ENCODE results near the gene ATF7IP2. TPM values are rescaled to one million over a fixed set of nuclear protein-coding genes. Genes with fewer than 3 reads are reported as not detected.

Gene ATF7IP2
- total and polyA plus RNA-seq, 10 of the 15 experiments (the other 5 are each of a cell fraction or from before 2014, with no cell fraction given): 24.6 to 82.1 (median 51.9) TPM

GRCh38 chr16:10530685-10531084, 144.8 kb downstream of the ATF7IP2 start:
- ATAC-seq: no peak
- ChIA-PET POLR2A (no interaction called here), CTCF (interaction anchor here (0.6 to 1.1 kb wide), 2 partner anchors 206 to 207 kb away, joined by 3 read pairs; no protein-coding TSS in a partner anchor), RAD21 (ENCODE audit: unreplicated experiment) (interaction anchor here (1.0 kb wide), 1 partner anchor 207 kb away, joined by 3 read pairs; no protein-coding TSS in a partner anchor), SMC1A (ENCODE audit: uncharacterized antibody, unreplicated experiment) (interaction anchor here (1.5 kb wide), 1 partner anchor 16 kb away, joined by 7 read pairs; no protein-coding TSS in a partner anchor)
- WGBS (ENCODE audit: insufficient coverage, insufficient replicate concordance, low lambda C conversion rate, missing lambda C conversion rate): 72% methylated on average over 14 of the region's 14 CpGs
- no TSS peak for BruUV-seq (replicated peaks)
- H3K4me2 ChIP-seq (ENCODE audit: control insufficient read depth, insufficient read depth): no peak overlapping the region
- H3K4me3 ChIP-seq: no peak overlapping the region
- H3K27ac ChIP-seq (ENCODE audit: control insufficient read depth, insufficient read depth): no peak overlapping the region
- no peaks in the 10 kb centered on the region; a peak in 1 of 4 replicates for H3K27me3 ChIP-seq (replicated peaks in 1 of 2; ENCODE audit: control insufficient read depth in 2 of 2, insufficient read depth in 2 of 2, low read length in 1 of 2)
- H2AFZ ChIP-seq (ENCODE audit: control insufficient read depth, low read depth, low read length): no peak overlapping the region
- H4K20me1 ChIP-seq (ENCODE audit: control insufficient read depth, insufficient read depth): no peaks in the 10 kb centered on the region
- no peaks in the 10 kb centered on the region for H3K9me3 ChIP-seq (replicated peaks; ENCODE audit: control insufficient read depth, insufficient read depth, low read length)
- no peaks in the 10 kb centered on the region for H3K36me3 ChIP-seq (ENCODE audit: control insufficient read depth in 2 of 2, insufficient read depth in 2 of 2, low read length in 1 of 2)
- in situ Hi-C loops (cut with MboI) (no loop called here), intact Hi-C loops (cut with micrococcal nuclease; ENCODE audit: unreplicated experiment) (no loop called here)
- no peaks in the 10 kb centered on the region for H3K4me1 ChIP-seq (ENCODE audit: control insufficient read depth, insufficient read depth, low read length)
- no peak for DNase-seq (ENCODE audit: low read depth, low spot score)
- no peak for TF ChIP-seq LARP7 (IDR thresholded peaks at IDR 0.05)
- TF ChIP-seq, protein P1, sequence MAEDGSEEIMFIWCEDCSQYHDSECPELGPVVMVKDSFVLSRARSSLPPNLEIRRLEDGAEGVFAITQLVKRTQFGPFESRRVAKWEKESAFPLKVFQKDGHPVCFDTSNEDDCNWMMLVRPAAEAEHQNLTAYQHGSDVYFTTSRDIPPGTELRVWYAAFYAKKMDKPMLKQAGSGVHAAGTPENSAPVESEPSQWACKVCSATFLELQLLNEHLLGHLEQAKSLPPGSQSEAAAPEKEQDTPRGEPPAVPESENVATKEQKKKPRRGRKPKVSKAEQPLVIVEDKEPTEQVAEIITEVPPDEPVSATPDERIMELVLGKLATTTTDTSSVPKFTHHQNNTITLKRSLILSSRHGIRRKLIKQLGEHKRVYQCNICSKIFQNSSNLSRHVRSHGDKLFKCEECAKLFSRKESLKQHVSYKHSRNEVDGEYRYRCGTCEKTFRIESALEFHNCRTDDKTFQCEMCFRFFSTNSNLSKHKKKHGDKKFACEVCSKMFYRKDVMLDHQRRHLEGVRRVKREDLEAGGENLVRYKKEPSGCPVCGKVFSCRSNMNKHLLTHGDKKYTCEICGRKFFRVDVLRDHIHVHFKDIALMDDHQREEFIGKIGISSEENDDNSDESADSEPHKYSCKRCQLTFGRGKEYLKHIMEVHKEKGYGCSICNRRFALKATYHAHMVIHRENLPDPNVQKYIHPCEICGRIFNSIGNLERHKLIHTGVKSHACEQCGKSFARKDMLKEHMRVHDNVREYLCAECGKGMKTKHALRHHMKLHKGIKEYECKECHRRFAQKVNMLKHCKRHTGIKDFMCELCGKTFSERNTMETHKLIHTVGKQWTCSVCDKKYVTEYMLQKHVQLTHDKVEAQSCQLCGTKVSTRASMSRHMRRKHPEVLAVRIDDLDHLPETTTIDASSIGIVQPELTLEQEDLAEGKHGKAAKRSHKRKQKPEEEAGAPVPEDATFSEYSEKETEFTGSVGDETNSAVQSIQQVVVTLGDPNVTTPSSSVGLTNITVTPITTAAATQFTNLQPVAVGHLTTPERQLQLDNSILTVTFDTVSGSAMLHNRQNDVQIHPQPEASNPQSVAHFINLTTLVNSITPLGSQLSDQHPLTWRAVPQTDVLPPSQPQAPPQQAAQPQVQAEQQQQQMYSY (CRISPR knock-in tag; IDR thresholded peaks at IDR 0.05): no peak
- TF ChIP-seq NFYA (IDR thresholded peaks at IDR 0.05; ENCODE audit: borderline replicate concordance, low read depth, low read length): no peak
- no peak for TF ChIP-seq YBX1 (IDR thresholded peaks at IDR 0.05)
- no peak for TF ChIP-seq STAT1 (conservative IDR thresholded peaks at IDR 0.05)
- H3K9ac ChIP-seq (ENCODE audit: control insufficient read depth, insufficient read depth, low read length): no peak overlapping the region
- no peaks in the 10 kb centered on the region for H3K79me2 ChIP-seq (ENCODE audit: control insufficient read depth, insufficient read depth, low read length)
- no peak for FAIRE-seq

Data from GM12878 (cell line).